HG03565 (cell line): Measurements from ENCODE around the gene SLC6A14.

Experiments used
- ATAC-seq: cut with Tn5 transposase; IDR thresholded peaks from one replicate; pipeline ENCODE4 v1.9.1; 2021; ENCODE audit warnings: mild to moderate bottlenecking, moderate library complexity; ENCODE audit not compliant: unreplicated experiment

SLC6A14 gene, protein sequence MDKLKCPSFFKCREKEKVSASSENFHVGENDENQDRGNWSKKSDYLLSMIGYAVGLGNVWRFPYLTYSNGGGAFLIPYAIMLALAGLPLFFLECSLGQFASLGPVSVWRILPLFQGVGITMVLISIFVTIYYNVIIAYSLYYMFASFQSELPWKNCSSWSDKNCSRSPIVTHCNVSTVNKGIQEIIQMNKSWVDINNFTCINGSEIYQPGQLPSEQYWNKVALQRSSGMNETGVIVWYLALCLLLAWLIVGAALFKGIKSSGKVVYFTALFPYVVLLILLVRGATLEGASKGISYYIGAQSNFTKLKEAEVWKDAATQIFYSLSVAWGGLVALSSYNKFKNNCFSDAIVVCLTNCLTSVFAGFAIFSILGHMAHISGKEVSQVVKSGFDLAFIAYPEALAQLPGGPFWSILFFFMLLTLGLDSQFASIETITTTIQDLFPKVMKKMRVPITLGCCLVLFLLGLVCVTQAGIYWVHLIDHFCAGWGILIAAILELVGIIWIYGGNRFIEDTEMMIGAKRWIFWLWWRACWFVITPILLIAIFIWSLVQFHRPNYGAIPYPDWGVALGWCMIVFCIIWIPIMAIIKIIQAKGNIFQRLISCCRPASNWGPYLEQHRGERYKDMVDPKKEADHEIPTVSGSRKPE

DNA sequence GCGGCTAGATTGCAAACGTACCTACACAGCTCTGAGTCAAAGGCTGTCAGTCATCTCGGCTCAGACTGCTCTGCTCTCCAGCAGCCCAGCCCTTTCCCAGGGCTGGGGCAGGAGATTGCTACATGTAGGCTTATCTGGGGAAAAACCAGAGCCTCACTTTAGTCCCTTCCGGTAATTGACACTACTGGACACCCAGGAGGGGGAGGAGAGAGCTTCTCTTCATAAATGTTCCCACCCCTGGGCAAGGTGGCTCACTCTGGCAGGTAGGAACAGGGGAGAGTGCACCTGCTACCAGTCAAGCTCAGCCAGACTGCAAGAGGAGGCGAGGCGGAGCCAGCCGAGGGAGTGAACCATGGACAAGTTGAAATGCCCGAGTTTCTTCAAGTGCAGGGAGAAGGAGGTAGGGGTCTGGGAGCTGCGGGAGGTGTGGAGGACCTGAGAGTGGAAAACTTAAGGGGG lies at the start of gene SLC6A14:
SLC6A14 (plus strand) TSS at position 249 of the 459 bp plus-strand sequence; CDS start at position 353, 104 bp downstream.
- ATAC-seq: no peak

DNA sequence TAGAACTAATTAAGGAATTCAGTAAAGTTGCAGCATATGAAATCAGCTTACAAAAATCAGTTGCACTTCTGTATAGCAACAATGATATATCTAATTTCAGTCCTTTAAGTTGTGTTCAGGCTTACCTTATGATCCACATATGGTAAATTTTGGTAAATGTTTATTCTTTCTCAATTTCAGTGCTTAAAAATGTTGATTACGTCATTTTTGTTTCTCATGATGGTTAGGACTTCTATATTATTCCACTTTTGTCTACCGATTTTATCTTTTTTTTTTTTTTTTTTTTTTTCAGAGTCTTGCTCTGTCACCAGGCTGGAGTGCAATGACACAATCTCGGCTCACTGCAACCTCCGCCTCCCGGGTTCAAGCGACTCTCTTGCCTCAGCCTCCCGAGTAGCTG lies 40.7 kb upstream of the SLC6A14 start:
- ATAC-seq: no peak

DNA sequence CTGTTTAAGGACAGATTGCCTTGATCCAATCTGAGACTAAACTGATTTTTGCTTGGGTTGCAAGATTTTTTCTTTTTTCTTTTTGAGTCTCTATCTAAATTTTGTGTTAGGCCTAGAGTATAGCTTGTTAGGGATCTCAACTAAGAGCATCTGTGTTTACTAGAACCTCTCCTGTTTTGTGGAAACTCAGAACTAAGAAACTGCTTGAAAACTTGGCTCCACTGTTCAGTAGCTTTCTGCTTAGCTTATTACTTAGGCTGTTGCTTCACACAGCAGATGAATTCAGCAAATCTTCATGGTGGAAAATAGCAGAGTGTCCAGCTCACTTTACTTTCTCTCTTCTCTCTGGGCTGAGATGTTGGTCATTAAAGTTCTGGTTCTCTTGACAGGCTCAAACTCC lies 36.7 kb upstream of the SLC6A14 start:
- no peak for ATAC-seq

DNA sequence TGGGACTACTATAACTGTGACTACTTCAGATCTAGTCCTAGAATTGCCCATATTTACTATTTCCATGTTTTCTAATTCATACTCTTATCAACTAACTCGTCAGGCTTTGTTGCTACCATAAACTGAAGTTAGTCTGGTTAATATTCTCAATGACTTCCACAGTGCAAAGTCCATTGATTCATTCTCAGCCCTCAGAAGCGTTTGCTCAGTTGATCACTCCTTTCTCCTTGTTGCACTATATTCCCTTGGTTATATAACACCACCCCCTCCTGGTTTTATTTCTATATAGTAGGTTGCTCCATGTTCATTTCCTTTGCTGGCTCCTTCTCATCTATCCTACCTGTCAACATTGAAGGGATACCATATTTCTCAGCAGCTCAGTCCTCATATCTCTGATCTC lies 27.2 kb upstream of the SLC6A14 start:
- no peak for ATAC-seq

DNA sequence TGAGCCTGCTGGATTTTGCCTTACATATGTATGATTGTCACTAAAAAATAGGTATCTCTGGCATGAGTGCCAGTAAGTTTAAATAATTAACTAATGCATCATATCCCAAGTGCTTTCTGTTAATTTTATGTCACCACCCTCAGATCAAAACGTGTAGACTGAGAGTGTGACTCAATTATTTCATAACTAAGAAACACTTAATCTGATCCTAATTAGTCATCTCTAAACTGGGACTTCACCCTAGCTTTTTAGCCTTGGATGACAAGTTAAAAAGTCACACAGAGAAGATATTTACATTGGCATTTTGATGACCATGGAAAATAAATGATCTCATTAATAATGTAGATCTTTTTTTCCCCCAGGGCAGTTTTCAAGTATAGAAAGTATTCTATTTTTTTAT lies 23.1 kb upstream of the SLC6A14 start:
- no peak for ATAC-seq

DNA sequence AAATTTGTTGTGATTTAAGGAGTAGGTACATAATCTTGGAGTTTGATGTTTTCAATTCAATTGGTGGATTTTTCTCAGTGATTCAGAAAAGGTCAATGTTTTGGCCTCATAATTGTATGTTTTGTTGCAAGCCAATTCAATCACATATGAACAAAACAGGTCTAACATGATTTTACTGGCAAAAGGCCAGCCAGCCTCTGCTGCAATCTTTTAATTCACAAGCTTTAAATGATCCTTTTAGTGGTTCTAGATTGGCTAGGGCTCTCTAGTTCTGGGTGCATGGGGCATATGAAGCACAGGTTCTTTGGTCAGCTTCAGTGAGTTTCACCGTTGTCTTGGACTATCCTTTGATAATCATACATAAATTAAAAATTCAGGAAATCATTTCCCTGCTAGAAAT lies 19.2 kb upstream of the SLC6A14 start:
- no peak for ATAC-seq

DNA sequence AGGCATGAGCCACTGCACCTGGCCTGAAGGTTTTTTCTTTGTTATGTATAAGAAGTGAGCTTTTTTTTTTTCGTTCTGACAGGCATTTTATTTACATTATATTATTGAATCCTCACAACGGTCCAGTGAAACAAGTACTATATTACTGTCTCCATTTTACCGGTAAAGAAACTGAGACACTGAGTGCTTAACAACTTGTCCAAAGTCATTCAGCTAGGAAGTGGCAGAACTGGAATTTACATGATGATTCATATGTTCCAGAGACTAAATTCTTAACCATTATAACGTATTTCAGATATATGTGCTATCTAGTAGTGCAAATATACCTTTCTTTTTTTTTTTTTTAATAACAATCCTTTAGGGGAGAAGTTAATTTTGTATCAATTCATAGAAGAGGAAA lies 18.4 kb upstream of the SLC6A14 start:
- ATAC-seq: no peak

DNA sequence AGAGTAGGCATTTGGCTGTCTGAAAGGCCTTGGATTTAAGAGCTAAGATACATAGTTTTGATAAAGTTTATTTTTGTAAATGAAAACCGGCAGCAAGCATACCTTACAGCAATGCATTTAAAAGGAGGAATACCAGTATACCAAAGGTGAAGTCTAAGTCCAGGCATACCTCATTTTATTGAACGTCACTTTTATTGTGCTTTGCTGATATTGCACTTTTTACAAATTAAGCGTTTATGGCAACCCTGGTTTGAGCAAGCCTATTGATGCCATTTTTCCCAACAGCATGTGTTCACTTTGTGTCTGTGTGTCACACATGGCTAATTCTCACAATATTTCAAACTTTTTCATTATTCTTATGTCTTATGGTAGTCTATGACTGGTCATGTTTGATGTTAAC lies 8.4 kb upstream of the SLC6A14 start:
- no peak for ATAC-seq

DNA sequence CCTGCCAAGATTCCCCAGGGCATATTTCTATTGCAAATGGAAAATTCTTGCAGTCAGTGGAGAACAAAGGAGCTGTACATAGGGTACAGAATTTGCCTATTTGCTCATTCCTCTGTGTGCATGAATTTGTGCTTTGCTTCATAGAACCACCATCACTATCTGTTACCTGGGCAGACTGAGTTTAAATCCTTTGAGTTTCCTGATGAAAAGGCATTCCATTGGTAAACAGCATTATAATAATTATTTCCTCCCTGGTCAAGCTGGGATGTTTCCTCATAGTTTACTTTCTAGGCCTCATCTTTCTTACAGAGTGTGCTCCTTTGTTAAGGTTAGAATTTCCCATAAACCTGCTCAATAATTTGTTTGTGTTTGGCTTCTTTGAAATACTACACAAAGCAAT lies 809 bp upstream of the SLC6A14 start:
- ATAC-seq: no peak

DNA sequence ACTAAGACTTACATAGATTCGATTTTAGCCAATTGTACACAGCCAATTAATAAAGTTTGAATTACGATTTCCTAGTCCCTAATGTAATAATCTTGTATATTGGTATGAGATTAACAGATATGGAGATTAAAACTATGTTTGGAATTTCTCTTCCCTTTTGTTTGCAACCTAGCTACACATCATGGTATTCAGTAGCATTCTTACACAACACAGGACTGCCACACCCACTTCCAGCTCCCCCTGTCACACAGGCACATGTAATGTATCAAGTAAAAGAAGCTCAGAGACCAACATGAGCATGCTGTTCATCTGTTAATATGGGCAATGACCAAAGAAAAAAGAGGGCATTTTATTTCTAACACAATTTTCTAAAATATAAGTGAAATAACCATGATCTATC lies 12.8 kb downstream of the SLC6A14 start:
- no peak for ATAC-seq

DNA sequence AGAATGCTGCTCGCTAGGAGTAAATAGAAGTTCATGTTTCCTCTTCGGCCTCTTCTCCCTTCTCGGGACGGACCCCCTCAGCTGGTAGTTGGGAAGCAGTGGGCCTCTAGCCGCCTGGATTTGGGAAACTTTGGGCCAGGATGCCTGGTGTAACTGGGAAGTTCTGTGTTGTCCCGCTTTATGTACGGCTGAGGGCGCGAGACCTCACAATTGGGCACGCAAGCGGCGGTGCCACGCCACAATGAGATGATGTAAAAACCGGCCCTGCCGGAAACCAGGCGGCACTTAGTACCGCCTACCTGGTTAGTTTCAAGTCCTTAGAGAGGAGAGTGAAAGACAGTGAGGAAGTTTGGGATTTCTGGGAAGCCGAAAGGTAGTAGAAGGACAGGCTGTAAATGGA lies 26.4 kb downstream of the SLC6A14 start, which contains the start of gene CT83:
CT83 (minus strand) TSS at position 155 of the 400 bp plus-strand sequence; CDS start at position 35, 120 bp downstream.
- ATAC-seq: no peak

DNA sequence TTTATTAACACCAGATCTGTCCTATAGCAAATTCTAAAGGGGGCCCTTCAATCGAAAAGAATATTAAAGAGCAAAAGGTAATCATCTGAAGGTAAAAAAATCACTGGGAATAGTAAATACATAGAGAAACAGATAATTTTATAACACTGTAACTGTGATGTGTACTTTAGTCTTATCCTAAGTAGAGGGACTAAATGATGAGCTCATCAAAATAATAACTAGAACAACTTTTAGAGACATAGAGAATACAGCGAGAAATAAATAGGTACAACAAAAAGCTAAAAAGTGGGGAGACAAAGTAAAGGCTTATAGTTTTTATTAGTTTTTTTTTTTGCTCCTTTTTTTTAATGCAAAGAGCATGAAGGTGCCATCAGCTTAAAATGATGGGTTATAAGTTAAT lies 43.7 kb downstream of the SLC6A14 start:
- no peak for ATAC-seq

DNA sequence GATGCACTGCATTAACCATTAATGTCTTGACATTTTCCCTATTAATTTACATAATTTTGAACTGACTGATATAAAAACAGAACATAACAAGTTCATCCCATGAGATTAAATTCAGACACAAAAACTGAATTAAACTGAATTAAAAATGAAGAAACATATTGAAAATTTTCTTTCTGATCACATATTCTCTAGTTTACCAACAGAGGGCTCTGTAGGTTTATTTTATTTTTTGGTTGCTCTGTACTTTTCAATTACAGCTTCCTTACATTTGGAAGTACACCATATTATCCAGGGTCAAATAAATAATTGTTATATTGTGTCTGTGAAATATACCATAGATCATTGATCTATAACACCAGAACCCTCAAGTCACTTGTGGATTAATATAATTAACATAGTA lies 53.7 kb downstream of the SLC6A14 start:
- ATAC-seq: no peak

DNA sequence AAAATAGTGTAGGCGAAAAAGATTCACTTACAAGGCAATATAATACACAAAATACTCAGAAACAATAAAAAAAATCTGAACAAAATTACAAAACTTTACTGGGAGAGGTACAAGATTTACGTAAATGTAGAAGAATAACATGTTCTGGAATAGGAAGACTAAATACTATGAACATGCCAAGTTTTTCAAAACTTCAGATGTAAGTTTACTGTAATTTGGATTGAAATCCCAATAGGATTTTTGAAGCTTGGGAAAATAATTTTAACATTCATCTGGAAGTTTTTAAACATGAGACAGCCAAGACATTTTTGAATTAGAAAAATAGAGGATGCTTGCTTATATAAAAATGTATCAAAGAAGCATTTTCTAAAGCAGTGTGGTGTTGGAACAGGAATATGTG lies 56.9 kb downstream of the SLC6A14 start:
- ATAC-seq: no peak

DNA sequence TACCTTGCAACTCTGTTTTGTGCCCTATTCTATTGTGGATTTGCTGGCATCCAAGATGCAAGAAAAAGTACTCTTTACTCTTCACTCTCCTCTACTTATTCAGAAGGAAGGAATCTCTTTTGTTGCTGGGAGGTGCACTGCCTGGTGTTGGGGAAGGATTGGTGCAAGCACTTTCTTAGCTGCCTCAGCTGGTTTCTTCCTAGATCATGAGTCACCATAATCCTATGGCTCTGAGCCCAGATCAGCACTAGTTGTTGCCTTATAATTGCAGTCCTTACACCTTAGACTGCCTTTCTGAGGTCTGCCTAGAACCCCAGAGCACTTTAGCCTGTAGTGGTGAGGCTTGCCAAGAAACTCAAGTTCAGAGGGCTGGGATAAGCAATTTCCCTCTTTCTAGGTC lies 63.4 kb downstream of the SLC6A14 start:
- no peak for ATAC-seq
